Suppressor macrophage treated with lipopolysaccharide for 1 hour (primary cell): ENCODE measurements around the gene ADGRB3.
"Not testable (repeated sequence)": the region's sequence is repeated elsewhere in the genome, so short reads cannot be mapped to it uniquely, and the experiment has no call there.

Experiments used
- DNase-seq, 3 donors: peaks; one replicate each; pipeline ENCODE4 v3.0.0-alpha.2; 2020 to 2022

Gene ADGRB3

DNA sequence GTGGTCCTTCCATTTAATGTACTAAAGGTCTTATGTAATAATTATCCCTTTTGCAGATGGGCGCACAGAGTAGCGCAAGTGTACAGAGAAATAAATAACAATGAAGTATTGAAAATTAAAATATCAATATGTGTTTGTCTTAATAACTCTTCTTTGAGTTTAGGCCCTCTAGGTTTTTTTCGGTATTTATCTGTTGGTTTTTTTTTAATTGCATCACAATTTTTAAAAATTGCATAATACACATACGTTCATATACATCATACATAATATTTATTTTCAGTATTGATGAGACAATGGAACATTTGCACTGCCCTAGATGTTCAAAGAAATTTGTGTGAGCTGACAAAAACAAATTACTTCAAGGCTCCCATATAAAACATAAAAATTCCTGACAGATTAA lies 15.1 kb downstream of the ADGRB3 start:
- DNase-seq: no peak

DNA sequence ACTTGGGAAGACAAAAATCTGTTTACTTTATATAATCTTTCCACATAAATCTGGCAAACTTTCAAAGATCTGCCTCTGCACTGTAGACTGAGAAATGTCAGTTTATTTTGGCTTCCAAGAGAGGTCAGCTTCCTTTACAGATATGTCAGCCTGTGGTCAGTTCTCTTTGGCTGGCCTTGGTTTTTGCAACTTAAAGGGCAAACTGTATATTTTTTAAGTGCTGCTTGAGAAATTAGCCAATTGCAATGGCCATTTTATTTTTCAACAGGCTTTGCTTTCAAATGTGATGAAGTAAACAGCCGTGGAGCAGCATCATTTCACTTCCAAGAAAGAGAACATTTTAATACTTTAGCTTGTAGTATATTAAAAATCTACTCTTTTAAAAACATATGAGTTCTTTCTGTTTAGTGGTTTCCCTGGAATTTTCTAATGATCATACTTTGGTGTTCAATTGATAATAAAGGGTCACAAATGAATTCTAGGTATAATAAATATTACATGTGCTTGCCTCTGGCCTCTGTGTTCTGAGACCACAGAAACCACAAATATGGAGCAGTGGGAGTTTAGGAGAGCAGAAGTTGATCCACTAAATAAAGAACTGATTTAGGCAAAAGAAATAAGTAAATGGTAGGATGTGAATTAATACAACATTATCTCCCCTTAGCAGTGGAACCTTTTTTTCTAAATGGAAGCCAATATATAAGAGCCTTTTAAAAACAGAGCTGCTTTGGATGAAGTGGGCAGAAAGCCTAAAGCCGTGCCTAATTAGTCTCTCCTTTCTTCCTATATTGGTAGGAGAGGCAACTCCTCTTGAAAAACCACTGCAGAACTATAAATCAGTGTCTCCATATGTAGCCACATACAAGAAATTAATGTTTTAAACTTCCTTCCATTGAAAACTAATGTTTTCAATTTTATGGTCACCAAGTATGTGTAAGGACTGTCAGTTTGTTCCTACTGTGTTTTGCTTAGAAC lies 16.2 kb downstream of the ADGRB3 start:
- DNase-seq: no peak

DNA sequence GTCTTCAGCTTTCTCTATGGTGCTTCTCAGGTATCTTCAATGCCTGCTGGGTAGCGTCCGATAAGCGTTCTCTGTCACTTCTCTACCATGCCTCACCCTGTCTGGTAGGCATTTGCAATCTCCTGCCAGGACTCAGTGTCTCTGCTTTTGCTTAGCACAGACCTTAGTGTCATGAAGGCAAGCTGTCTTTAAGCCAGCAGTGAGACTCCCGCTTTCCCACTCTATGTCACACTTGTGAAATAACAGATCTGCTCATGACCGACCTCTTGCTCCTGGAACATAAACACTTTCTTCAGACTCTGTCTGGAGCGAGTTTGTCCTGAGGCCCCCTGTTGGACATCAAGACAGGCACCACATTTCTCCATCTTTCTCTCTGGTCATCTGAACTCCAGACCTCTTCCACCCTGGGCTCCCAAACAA lies 17.0 kb downstream of the ADGRB3 start:
- no peak for DNase-seq

DNA sequence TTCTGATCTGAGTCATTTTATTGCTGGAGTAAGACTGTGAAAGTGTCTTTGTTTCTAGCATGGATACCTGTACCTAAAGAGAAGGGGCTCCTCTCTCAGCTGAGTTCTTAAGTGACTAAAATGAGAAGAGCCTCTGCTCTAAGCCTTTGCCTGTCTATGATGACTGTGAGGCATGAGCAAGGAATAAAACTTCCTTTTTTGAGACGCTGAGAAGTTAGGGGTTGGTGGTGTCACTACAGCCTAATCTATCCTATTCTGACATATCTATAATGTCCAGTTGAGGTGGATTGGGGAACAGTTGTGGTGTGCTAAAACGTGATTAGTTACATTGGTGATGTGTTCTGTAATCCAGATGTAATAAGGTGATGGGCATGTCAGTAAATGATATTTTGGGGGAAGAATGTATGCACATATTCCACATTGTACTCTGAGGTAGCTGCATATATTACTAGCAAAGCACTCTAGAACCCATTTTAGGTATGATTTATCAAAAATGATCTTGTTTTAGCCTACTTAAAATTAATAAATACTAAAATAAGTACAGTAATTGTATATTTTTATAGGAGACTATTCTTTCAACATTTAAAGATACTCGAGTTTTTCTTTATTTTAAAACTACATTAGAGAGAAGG lies 18.1 kb downstream of the ADGRB3 start:
- DNase-seq: no peak

DNA sequence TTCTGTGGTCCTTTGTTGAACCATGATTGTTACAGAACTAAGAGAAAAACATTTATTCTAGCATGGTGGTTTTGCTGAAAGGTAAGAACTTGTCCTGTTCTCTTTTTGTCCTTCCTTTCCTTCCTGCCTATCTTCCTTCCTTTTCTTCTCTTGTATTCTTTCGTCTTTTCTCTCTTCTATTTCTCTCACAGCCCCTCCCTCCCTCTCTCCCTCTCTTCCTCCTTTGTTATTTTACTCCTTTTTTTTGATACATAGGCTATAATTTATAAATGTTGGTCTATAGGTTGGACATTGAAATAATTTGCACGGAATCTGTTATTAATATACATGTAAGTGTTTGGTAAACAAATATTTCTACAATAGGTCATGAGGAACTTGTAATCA lies 18.6 kb downstream of the ADGRB3 start:
- no peak for DNase-seq

DNA sequence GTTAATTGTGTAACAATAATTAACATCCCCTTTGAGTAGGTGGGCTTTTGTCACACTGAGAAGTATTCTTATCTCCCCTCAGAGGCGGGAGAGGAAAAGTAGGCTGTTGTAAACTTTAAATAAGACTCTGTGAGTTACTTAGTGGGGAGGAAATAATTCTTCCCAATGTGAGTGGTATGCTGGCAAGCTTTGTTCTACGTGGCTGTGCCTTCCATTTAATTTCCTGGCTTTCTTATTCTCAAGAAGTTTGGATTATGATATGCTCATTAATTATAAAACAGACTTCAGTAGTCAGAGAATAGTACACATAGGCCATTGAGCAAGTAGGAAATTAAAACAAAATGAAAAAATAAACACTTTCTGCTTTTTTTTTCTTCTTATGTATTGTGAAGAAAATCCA lies 19.1 kb downstream of the ADGRB3 start:
- DNase-seq: no peak

DNA sequence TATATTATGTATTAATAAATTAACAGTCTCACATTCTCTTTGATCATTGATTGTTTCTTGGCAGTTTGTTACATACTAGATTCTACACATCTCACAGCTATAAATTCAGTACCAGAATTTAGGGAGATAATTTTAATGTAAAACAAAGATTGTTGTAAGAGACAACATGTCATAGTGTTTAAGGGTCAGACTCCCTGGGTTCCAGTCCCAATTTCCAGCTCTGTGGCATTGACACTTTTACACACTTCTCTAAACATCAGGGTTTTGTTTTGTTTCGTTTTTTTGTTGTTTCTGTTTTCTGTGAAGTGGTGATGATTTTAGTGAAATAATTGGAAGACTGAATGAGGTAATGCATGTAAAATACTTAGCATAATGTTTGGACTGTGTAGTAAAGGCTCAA lies 19.9 kb downstream of the ADGRB3 start:
- no peak for DNase-seq

DNA sequence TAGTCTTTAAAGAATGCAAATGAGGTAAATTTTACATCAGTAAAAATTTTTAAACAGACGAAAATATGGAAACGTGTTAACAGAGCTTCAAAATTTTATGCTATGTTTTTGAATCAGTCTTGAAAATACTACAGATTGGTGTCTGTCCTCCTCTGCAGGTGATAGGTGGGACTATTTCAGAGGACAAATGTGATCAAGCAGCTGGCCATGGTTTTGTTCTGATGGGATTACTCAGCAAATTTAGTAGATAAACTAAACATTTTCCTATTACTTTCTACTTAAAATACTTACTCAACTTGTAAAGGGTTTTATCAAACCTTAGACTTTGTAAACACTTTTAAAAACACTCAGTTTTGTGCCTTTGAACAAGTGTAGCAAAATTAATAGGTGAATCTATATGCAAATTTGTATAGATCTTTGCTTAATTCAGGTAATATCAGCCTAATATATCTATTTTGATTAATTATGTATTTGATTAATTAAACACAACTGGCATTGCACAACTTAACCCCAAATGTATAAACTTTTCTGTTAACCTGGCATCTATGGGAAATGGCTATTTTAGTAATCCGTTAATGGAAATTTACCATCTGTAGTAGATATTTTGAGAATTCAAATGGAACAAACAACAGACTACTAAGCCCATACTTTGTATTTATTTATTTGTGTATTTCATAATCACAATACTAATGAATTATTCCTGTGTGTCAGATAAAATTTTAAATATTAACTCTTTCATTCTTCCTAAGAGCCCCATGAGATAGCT lies 22.5 kb downstream of the ADGRB3 start:
- DNase-seq: no peak

DNA sequence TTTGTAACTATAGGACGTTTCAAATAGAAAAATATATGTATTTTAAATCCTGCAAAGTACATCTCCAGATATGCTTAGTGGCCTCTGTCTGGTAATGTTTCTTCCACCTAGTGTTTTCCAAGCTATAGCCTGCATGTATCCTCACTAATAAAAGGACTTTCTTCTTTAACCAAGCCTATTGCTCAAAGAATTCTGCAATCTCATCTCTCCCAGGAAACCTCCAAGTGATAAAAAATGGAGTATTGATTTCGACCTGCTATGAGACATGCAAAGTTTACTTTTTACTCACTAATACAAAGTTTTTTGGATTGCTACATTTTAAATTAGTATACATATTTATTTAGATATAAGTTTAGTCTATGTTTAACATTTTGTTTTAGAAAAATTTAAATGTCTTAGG lies 23.3 kb downstream of the ADGRB3 start:
- no peak for DNase-seq

DNA sequence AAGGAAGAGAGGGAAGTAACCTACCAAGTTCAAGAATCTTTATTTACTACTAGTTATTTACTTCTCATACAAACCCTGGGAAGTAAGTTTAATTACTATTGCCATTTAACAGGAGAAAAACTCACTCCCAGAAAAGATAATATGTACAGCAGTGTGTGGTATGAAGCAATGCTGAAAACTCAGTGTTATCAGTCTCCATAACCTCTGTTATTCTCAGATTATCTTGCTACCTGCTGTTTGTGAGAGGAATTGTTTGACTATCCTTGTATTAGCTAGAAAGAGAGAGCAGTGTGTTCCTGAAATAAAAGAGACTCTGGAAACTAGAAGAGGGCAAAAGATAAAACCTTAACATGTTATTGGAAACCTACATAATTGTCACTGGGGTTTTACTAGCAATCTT lies 38.2 kb downstream of the ADGRB3 start:
- DNase-seq: no peak

DNA sequence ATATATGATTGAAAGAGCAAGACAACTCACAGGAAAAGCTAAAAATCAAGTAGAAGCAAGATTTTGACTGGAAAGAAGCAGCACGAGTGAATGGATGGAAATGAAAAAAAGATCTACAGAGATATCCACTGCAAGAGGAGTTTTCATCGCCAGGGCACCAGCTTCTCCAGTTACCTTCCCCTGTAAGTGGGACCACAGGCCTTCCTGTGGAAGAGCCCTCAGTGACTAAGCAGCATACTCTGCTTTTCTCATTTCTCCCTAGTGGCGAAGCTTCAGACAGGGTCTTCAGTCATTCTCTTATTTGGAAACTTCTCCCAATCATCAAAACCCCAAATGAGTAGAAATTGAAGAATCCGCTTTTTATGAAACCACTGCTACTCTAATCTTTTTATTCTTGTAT lies 40.5 kb downstream of the ADGRB3 start:
- no peak for DNase-seq

DNA sequence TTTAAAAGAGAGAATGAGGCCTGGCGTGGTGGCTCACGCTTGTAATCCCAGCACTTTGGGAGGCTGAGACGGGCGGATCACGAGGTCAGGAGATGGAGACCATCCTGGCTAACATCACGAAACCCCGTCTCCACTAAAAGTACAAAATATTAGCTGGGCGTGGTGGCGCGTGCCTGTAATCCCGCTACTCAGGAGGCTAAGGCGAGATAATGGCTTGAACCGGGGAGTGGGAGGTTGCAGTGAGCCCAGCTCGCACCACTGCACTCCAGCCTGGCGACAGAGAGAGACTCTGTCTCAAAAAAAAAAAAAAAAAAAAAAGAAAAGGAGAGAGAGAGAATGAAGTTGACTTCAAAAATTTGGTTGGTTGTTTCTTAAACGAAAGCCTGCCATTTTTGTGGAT lies 41.0 kb downstream of the ADGRB3 start:
- DNase-seq: not testable (repeated sequence)

DNA sequence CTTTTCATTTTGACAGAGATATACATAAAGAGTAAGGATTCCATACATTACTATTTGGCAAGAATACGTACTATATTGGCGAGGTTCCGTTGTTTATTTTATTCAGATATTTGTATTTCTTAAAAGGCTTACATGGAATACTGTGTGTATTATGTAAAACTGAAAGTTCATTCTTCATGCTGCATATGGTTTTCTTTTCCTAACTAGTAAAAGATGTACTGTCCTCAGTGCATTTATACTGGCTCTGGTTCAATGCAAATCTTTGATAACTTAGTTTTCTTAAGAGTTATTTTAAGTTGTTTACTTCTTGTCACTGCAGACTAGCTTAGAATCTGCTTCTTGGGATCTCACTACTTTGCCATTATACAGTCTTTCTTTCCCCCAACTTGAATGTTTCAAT lies 42.0 kb downstream of the ADGRB3 start:
- DNase-seq: no peak

DNA sequence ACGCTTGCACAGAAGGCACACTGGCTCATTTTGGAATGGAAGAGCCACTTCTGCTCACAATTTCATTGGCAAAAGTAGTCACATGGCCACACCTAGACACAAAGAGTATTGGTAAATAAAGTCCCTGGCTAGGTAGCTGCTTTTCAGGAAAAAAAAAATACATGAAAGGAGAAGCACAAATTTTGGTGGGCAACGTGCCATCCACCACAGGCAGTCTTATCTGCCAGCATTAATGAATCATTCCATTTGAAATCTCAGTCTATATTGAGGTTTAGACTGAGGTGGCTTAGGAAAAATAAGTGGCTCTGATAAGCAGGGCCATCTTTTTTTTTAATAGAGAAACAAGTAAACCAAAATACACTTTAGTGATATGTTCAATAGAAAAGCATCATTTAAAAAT lies 44.3 kb downstream of the ADGRB3 start:
- DNase-seq: no peak

DNA sequence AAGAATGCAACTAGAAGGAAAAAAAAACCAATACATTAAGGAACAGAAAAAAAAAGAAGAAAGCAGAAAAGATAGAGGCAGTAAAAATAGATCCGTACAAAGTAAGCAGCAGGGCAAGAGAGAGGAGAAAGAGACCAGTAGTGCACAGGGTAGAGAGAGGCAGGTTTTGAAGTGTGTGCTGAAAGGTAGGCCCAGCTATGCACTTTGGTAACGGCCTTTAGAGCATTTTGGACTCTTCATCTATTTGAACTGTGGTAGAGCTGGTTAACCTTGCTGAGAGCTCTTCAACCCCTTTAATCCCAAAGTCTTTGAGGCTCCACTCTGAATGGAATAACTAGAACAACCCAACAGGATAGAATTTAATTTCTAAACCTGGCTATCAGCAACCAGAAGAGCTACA lies 45.2 kb downstream of the ADGRB3 start:
- DNase-seq: no peak

DNA sequence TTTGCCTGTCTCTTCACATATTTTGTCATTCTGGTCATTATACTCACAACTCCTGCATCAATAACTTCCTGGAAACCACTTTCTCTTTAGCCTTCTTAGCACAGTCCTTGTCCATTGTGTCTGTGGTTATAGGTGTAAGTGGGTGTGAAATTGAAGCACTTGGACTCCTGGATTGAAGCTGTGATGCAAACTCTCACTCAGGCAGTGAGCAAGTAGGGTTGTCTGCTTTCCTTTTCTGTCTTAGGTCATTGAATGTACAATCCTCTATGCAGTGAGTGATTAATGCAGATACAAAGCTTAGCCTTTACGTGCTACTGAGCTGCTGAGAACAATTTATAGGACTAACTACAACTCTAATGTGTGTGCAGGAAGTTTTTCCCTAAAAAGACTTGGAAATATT lies 54.8 kb downstream of the ADGRB3 start:
- DNase-seq: no peak

DNA sequence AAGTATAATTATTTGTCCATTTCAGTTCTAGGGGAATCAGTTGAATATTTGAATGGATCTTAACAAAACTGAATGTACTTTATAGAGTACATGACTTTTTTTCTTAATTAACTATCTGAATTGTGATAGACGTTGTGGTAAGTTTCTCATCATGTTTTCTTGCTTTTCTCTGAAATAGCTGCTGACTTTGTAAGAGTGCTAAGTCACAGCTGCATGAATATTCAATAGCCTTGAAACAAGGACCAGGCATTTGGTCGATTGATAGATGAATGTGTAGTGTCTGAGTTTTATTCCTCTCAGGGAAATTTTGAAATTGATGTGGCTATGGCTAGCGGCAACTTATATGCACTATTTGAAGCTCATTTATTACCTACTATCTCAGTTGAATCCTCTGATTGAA lies 56.0 kb downstream of the ADGRB3 start:
- no peak for DNase-seq

DNA sequence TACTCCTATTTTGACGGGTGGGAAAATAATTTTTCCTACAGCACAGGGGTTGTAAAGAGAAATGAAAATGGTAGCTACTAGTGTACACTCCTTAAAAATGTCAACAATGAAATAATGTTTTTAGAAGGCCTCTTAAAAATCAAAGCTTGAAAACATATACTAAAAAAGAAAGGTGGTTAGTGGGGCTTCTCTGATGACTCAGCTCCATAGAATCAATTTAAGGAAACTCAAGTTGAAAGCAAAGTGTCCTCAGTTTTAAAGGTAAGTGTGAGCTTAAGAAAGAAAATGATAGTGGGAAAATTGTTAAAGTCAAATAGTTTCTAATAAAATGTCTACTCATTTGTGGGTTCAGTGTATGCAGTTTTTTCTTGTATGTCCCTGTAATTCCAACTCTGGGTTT lies 58.2 kb downstream of the ADGRB3 start:
- DNase-seq: no peak

DNA sequence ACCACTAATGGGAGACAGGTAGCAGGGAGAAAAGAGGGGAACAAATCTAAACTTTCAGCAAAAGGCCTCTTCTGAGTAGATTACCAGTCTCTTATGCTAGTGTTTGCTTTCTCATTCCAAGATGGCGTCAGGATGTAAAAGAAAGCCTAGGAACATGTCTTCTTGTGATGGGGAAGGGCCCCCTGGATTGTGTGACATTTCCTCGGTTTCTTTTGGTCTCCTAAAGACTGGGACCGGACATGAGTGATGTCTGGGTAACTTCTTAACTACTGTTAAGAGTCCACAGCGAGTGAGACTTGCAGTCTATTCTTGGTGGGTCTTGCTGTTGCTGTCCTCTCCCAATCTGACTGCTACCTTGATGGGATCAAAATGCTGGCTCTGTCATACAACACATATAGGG lies 60.3 kb downstream of the ADGRB3 start:
- no peak for DNase-seq

DNA sequence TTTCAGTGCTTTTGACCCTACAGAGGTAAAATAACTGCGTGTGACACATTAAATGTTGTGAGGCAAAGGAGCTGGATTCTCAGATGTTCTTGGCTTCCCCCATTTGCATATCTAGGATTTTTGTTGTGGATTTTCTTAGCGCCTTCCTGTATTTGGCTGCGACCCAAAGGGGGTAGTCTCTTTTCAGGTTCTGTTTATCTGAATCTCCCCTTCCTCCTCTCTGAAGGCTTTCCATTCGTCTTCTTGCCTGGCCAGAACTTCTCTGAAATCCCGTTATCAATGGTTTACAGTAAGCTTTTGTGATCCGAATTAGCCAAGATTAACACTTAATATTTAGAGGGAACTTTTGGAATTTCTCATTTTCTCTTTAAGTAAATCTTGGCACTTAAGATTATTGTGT lies 60.8 kb downstream of the ADGRB3 start:
- no peak for DNase-seq

DNA sequence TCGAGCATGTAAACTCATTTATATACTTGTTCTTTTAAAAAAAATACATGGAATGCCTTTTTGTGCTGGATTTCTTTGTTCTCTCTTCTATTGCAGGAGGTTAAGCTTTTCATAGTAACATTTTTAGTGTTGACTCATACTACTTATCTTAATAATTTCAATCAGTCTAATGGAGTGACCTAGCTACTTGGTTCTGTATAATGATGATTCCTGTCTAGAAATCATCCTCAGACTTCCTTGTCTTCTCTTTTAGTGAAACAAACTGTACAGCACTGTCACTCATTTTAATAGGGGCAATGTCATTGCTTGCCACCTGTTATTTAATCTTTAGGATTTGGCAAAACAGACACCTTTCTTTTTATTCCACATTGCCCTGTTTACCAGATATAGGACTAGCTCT lies 62.3 kb downstream of the ADGRB3 start:
- DNase-seq: no peak

DNA sequence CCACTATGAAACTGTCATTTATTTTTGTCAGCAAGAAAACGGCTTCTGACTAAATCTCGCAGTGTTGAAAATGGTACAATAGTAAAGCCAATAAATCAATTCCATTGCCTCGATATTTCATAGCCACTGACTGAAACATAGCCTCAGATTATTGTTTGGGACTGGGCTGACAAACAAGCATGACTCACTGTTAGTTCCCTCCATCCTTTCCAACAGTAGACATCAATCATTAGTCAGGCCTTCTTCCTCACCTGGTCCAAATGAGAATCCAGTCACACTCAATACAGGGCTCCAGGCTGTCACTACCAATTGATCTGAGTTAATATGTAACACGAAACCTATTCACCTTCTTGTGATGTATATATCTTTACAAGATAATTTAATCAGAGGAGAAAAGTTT lies 66.1 kb downstream of the ADGRB3 start:
- no peak for DNase-seq

DNA sequence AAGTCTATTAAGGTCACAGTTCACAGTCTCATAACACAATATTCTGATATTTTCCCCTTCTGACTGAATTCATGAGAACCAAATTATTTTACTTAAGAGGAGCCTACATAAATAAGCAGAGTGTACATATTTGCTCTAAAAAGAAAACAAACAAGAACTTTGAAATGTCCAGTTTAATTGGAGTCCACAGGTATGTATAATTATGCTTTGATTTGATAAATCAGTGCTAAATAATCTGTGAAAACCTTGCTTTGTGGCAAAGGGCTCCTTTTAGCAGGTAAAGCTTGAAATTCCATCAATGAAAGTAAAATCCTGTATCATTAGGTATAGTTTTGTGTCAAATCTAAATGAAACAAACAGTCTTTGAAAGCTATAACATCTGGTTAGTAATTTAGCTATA lies 69.4 kb downstream of the ADGRB3 start:
- no peak for DNase-seq

DNA sequence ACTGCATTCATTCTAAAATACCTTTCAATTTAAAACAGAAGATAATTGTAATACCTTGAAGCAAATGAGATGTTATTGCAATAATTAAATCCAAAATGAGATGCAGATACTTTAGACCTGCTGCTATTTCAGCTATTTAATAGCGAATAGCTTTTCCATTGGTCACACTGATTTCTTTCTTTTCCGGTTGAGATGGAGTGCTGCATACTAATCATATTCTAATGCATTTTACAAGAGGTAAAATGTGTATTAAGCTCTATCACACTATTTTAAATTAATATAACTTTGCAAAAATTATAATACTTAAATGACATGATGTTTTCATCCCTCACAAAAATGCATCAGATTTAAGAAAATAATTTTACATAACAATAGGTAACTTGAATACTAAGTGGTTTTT lies 74.0 kb downstream of the ADGRB3 start:
- DNase-seq: no peak
